Stimulated activated effector memory CD8-positive, alpha-beta T cell treated with anti-CD3 and anti-CD28 coated beads, Interleukin-12 subunit alpha, Interleukin-12 subunit beta, amount 100 ng/mL, for 72 hours (primary cell): ENCODE results near the gene KCTD14.
A peak's percentile ranks its signal among the peaks of the same experiment; 100 is the strongest.
"Not testable (repeated sequence)": the region's sequence is repeated elsewhere in the genome, so short reads cannot be mapped to it uniquely, and the experiment has no call there.

Source experiments
- ATAC-seq: fragments of 150-1000 bp; cut with Tn5 transposase; 2 replicates; pipeline ENCODE4 v1.10.0; 2021
- DNase-seq, 2 donors: peaks; one replicate each; pipeline ENCODE4 v3.0.0; 2021 to 2022; ENCODE audit warnings: low spot score in 2 of 2
- H3K27ac Mint-ChIP-seq: one replicate; pipeline ENCODE4 v1.8.0; 2022; ENCODE audit warnings: mild to moderate bottlenecking, mixed read lengths
- H3K36me3 Mint-ChIP-seq: one replicate; pipeline ENCODE4 v1.8.0; 2022; ENCODE audit warnings: mild to moderate bottlenecking, mixed read lengths
- H3K4me1 Mint-ChIP-seq: one replicate; pipeline ENCODE4 v1.8.0; 2022; ENCODE audit warnings: mixed read lengths
- H3K4me3 Mint-ChIP-seq: one replicate; pipeline ENCODE4 v1.8.0; 2022; ENCODE audit warnings: mild to moderate bottlenecking, mixed read lengths
- H3K9me3 Mint-ChIP-seq: one replicate; pipeline ENCODE4 v1.8.0; 2022; ENCODE audit warnings: mixed read lengths

The KCTD14 gene

GRCh38 chr11:78038697-78039313 is 15.7 kb upstream of the KCTD14 start:
- DNase-seq (no peak), ATAC-seq (no peak)
- Mint-ChIP-seq H3K9me3 (no peaks in the 10 kb centered on the region), H3K27ac (peak overlapping the region; percentile 100), H3K4me1 (peaks cover 45% of the 10 kb centered on the region), H3K36me3 (peaks cover 7% of the 10 kb centered on the region), H3K4me3 (no peak overlapping the region)

GRCh38 chr11:78037825-78038620 is 14.9 kb upstream of the KCTD14 start:
- peak overlapping the region; percentile 100 for H3K27ac Mint-ChIP-seq
- peaks cover 39% of the 10 kb centered on the region for H3K4me1 Mint-ChIP-seq
- ATAC-seq, result no peak
- H3K9me3 Mint-ChIP-seq, result no peaks in the 10 kb centered on the region
- no peak overlapping the region for H3K4me3 Mint-ChIP-seq
- H3K36me3 Mint-ChIP-seq, result peaks cover 7% of the 10 kb centered on the region
- DNase-seq, result no peak

DNA sequence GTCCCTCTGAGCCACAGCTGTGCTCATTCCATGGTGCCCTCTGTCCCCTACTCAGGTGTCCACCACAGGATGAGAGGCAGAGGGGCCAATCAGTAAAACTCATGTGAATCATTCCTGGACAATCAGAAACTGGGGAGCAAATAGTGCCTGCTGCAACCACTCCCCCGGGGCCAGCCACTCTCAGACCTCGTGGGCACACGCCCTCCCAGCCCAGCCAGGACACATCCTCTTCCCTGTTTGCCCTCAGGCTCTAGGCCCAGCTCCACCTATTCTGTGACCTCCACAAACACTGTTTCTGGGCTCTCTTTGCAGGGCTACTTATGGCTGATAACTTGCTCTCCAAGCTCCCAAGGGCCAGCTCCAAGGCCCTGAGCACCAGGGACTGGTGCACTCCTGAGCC is 14.0 kb upstream of the KCTD14 start:
- ATAC-seq (no peak), DNase-seq (no peak)
- Mint-ChIP-seq H3K4me3 (no peak overlapping the region), H3K4me1 (peaks cover 39% of the 10 kb centered on the region), H3K36me3 (peaks cover 7% of the 10 kb centered on the region), H3K9me3 (no peaks in the 10 kb centered on the region), H3K27ac (no peak overlapping the region)

DNA sequence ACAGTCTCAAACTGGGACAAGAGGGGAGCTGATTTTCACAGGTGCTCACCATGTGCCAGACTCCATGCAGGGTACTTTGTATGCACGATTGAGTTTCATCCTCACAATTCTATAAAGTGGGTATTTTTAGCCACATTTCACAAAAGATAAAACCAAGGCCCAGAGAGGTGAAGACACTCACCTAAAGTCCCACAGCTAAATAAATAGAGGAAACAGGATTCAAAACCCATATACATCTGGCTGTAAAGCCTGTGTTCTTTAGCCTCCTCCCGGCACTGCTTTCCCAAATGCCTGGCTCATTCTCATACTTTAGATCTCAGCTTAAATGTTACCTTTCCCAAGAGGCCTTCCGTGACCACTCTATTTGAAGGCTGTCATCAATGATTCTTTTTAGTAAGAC is 13.2 kb upstream of the KCTD14 start:
- Mint-ChIP-seq H3K36me3 (peaks cover 7% of the 10 kb centered on the region), H3K4me1 (peaks cover 34% of the 10 kb centered on the region), H3K27ac (no peak overlapping the region), H3K9me3 (no peaks in the 10 kb centered on the region), H3K4me3 (no peak overlapping the region)
- ATAC-seq, result no peak
- no peak for DNase-seq

DNA sequence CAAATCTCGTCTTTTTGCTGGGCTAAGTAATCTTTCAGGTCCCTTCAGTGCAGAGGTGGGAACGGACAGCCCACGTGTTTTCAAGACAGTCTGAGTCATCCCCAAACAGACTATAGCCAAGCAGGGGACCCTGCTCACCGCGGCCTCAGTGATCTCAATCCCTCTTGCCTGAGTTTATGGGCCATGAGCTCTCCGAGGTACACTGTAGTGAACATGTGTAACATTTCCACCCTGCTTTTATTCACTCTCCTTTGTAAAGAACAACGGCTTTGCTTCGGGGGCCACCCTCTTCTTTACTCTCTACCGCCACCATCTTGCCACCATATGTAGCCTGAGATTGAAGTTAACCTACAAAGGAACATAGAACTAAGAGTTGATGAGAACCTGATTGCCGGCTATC is 11.5 kb upstream of the KCTD14 start:
- H3K27ac Mint-ChIP-seq, result peak overlapping the region; percentile 10
- H3K9me3 Mint-ChIP-seq, result no peaks in the 10 kb centered on the region
- ATAC-seq (peak; percentile 43), DNase-seq (no peak)
- peaks cover 2% of the 10 kb centered on the region for H3K36me3 Mint-ChIP-seq
- H3K4me3 Mint-ChIP-seq, result no peak overlapping the region
- H3K4me1 Mint-ChIP-seq, result peaks cover 17% of the 10 kb centered on the region

DNA sequence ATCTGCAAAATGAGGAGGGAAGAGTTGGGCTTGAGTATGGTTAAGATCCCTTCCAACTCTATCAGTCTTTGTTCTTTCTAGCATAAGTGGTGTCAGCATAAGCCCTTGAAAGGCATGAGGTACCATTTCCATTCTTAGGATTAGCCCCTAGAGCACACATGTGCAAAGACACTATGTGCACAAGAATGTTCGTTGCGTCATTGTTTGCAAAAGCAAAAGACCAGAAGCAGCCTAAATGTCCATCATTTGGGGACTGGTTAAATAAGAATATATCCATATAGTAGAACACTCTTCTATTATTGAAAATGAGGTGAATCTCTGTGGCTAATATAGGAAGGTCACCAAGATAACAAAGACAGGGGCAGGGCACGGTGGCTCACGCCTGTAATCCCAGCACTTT is 10.0 kb upstream of the KCTD14 start:
- no peaks in the 10 kb centered on the region for H3K9me3 Mint-ChIP-seq
- ATAC-seq (no peak), DNase-seq (no peak)
- peaks cover 7% of the 10 kb centered on the region for H3K4me1 Mint-ChIP-seq
- no peak overlapping the region for H3K4me3 Mint-ChIP-seq
- H3K36me3 Mint-ChIP-seq, result no peaks in the 10 kb centered on the region
- peak overlapping the region; percentile 76 for H3K27ac Mint-ChIP-seq

DNA sequence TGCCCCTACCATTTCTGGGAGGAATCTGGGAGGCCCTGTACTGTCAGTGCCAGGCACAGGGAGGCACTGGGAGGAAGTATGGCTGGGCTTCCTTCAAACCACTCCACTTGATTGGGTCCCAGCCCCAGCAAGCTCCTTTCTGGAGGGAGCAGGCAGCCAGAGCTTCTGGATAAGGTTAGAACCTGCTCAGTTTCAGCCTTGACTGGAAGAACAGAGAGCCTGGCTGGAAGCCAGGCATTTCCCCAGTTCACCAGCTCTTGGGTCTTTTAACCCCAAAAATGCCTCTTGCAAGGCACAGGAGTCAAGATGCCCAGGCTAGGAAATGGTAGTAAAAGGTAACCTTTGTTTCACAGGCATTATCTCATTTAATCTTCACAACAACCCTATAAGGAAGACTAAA is 9.0 kb upstream of the KCTD14 start:
- DNase-seq, result no peak
- Mint-ChIP-seq H3K4me1 (peaks cover 7% of the 10 kb centered on the region), H3K4me3 (no peak overlapping the region), H3K36me3 (no peaks in the 10 kb centered on the region), H3K27ac (peak overlapping the region; percentile 76), H3K9me3 (no peaks in the 10 kb centered on the region)
- ATAC-seq, result no peak

DNA sequence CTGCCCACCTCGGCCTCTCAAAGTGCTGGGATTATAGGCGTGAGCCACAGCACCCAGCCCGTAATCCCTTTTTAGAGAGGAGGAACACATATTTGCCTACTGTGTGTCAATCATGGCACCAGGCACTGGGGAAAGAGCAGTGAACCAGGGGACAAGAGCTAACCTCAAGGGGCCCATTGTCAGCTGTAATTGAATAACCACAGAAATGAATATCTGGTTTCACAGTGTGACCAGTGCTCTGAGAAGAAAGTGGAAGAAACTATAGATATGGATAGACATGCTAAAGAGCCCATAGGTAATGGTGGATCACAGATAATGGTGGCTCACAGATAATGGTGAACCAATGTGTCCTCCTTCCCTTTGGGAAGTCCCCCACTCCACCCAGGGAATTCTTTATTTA is 8.6 kb upstream of the KCTD14 start:
- DNase-seq (no peak), ATAC-seq (no peak)
- Mint-ChIP-seq H3K4me3 (no peak overlapping the region), H3K4me1 (peaks cover 7% of the 10 kb centered on the region), H3K27ac (no peak overlapping the region), H3K36me3 (no peaks in the 10 kb centered on the region), H3K9me3 (no peaks in the 10 kb centered on the region)

DNA sequence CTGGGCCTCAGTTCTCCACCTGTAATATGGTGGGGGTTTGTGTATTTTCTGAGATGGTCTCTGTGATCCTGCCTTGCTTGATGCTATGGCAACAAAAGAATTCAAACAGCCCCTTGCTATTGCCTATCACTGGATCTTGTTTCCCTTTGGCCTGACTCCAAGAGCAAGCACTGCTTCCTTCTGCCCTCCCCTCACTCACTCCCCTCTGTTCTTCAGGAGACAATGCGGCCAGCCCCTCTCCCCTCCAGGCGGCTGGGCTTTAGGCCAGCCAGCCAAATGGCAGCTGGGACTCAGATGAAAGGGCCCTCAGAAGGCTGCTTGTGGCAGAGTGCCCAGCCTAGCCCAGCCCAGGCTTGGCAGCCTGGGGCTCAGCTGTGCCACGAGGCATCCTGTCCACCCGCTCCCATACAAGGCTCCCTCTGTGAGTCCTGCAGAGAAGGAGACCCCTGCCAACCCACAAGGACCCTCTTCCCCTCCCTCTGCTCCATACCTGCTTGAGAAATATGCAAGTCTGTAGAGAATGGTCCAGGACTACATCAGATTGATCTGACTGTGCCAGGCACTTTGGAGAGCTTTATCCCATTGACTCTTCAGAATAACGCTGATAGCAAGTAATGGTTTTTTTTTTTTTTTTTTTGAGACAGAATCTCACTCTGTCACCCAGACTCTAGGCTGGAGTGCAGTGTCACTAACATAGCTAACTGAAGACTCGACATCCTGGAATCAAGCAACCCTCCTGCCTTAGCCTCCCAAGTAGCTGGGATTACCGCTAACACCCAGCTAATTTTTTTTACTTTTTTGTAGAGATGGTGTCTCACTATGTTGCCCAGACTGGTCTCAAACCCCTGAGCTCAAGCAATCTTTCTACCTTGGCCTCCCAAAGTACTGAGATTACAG is 7.6 kb upstream of the KCTD14 start:
- H3K4me1 Mint-ChIP-seq, result peaks cover 7% of the 10 kb centered on the region
- H3K4me3 Mint-ChIP-seq, result no peak overlapping the region
- no peak overlapping the region for H3K27ac Mint-ChIP-seq
- H3K9me3 Mint-ChIP-seq, result no peaks in the 10 kb centered on the region
- no peaks in the 10 kb centered on the region for H3K36me3 Mint-ChIP-seq
- DNase-seq (no peak), ATAC-seq (peak; percentile 11)

- DNase-seq, H3K4me3 Mint-ChIP-seq, H3K4me1 Mint-ChIP-seq, H3K36me3 Mint-ChIP-seq, ATAC-seq, H3K9me3 Mint-ChIP-seq: not testable (repeated sequence)
- H3K27ac Mint-ChIP-seq, result peak overlapping the region; percentile 56
These were observed 5.3 kb upstream of the KCTD14 start for GRCh38 chr11:78028423-78028822.

DNA sequence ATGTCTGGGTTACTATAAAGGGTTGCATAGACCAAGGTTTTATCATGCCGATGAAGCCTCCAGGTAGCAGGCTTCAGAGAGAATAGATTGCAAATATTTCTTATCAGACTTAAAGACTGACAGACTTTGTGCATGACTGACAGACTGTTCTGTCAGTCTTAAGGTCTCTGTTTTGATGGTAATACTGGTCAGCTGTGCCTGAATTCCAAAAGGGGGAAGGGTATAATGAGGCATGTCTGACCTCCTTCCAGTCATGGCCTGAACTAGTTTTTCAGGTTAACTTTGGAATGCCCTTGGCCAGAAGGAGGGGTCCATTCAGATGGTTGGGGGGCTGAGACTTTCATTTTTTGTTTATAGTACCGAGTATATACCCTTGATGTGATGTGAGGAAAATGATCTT is 4.7 kb upstream of the KCTD14 start:
- ATAC-seq, result no peak
- no peaks in the 10 kb centered on the region for H3K9me3 Mint-ChIP-seq
- no peak for DNase-seq
- no peaks in the 10 kb centered on the region for H3K36me3 Mint-ChIP-seq
- H3K4me3 Mint-ChIP-seq, result no peak overlapping the region
- peaks cover 3% of the 10 kb centered on the region for H3K4me1 Mint-ChIP-seq
- no peak overlapping the region for H3K27ac Mint-ChIP-seq

DNA sequence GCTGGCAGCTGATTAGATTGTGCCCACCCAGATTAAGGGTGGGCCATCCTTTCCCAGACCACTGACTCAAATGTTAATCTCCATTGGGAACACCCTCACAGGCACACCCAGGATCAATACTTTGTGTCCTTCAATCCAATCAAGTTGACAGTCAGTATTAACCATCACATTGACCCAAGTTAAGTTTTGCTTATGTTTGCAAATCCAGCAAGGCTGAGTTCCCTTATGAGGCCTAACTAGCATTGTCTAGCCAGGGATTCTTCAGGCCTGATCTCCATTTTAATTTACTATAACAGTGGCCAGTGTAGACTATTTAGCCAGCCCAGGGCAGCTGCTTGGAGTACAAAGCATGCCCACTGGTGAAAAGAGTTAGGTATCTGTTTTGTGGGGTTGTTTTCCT is 2.3 kb upstream of the KCTD14 start:
- ATAC-seq (no peak), DNase-seq (no peak)
- no peaks in the 10 kb centered on the region for H3K36me3 Mint-ChIP-seq
- H3K9me3 Mint-ChIP-seq, result no peaks in the 10 kb centered on the region
- H3K4me1 Mint-ChIP-seq, result peaks cover 10% of the 10 kb centered on the region
- no peak overlapping the region for H3K27ac Mint-ChIP-seq
- H3K4me3 Mint-ChIP-seq, result no peak overlapping the region

GRCh38 chr11:78023426-78023825 is 350 bp upstream of the KCTD14 start:
- ATAC-seq, result no peak
- H3K4me1 Mint-ChIP-seq, result peaks cover 10% of the 10 kb centered on the region

GRCh38 chr11:78021611-78022010 is 1.5 kb downstream of the KCTD14 start:
- DNase-seq, result no peak
- no peak for ATAC-seq
- no peak overlapping the region for H3K27ac Mint-ChIP-seq
- no peaks in the 10 kb centered on the region for H3K9me3 Mint-ChIP-seq
- H3K4me3 Mint-ChIP-seq, result no peak overlapping the region
- peaks cover 10% of the 10 kb centered on the region for H3K4me1 Mint-ChIP-seq
- no peaks in the 10 kb centered on the region for H3K36me3 Mint-ChIP-seq

More at GRCh38 chr11:78023426-78023825, 350 bp upstream of the KCTD14 start:
- DNase-seq, result no peak
- Mint-ChIP-seq H3K4me3 (no peak overlapping the region), H3K27ac (no peak overlapping the region), H3K9me3 (no peaks in the 10 kb centered on the region), H3K36me3 (no peaks in the 10 kb centered on the region)

DNA sequence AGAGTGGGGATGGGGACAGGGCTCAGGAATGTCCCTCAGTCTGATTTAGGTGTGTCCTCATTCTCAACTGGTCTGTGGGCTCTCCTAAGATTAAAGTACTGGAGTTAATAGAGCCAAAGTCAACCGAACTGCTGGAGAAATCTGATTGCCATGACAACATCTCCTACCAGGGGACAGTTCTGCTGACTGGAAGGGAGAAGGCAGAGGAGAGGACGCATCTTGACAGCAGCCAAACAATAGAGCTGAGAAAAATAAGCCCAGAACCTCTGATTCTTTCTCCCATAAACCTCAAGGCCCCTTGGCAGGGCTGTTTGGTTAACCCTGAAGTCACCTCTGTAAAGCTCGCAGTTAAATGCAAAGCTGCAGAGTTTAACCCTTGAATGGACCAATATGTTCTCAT is 2.8 kb downstream of the KCTD14 start:
- no peak for ATAC-seq
- Mint-ChIP-seq H3K4me1 (peaks cover 10% of the 10 kb centered on the region), H3K4me3 (no peak overlapping the region), H3K27ac (no peak overlapping the region), H3K9me3 (no peaks in the 10 kb centered on the region), H3K36me3 (no peaks in the 10 kb centered on the region)
- no peak for DNase-seq
